ENCODE data around the gene PDP2. TPM values are rescaled to one million over a fixed set of nuclear protein-coding genes. Genes with fewer than 3 reads are reported as not detected.
A peak's percentile ranks its signal among the peaks of the same experiment; 100 is the strongest.

Gene PDP2
- total RNA-seq, 1 experiment from 2014 or later: 44.4 TPM

DNA sequence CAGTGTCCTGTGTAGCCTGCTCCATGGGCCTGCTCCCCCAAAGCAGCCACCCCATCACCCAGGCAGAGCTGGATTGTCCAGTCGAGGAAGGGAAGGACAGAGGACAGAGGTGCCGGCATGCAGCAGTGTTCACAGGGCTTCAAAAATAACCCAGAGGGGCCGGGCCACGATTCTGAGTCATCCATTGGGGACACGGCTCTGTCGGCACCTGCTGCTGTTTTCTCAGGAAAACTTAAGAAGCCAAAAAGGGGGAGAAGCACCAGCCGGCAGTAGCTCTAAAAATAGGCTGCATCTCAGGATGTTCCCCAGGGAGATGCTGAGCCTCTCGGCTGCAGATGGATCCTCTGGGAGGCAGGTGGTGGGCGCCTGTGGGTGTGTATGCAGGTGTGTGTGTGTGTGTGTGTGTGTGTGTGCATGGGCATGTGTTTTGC lies 34.5 kb upstream of the PDP2 start:
- TF ChIP-seq, protein P1, sequence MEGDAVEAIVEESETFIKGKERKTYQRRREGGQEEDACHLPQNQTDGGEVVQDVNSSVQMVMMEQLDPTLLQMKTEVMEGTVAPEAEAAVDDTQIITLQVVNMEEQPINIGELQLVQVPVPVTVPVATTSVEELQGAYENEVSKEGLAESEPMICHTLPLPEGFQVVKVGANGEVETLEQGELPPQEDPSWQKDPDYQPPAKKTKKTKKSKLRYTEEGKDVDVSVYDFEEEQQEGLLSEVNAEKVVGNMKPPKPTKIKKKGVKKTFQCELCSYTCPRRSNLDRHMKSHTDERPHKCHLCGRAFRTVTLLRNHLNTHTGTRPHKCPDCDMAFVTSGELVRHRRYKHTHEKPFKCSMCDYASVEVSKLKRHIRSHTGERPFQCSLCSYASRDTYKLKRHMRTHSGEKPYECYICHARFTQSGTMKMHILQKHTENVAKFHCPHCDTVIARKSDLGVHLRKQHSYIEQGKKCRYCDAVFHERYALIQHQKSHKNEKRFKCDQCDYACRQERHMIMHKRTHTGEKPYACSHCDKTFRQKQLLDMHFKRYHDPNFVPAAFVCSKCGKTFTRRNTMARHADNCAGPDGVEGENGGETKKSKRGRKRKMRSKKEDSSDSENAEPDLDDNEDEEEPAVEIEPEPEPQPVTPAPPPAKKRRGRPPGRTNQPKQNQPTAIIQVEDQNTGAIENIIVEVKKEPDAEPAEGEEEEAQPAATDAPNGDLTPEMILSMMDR (IDR thresholded peaks at IDR 0.05; ENCODE audit: insufficient read depth in 1 of 2, low read depth in 1 of 2, low read length in 1 of 2, severe bottlenecking in 1 of 2, unreplicated experiment in 1 of 2): no peak
- Mint-ChIP-seq H3K27ac (ENCODE audit: unreplicated experiment) (no peak overlapping the region), H3K27me3 (ENCODE audit: insufficient read depth, unreplicated experiment) (peaks cover 13% of the 10 kb centered on the region), H3K4me1 (ENCODE audit: low read depth, unreplicated experiment) (peaks cover 21% of the 10 kb centered on the region), H3K4me3 (ENCODE audit: unreplicated experiment) (no peak overlapping the region), H3K9me3 (ENCODE audit: unreplicated experiment) (no peaks in the 10 kb centered on the region), H3K36me3 (ENCODE audit: insufficient read depth, unreplicated experiment) (no peaks in the 10 kb centered on the region)
- Histone ChIP-seq H3K9me3 (no peaks in the 10 kb centered on the region), H3K36me3 (ENCODE audit: control insufficient read depth, insufficient read depth, low read length) (no peaks in the 10 kb centered on the region), H3K27me3 (replicated peaks; ENCODE audit: control insufficient read depth, insufficient read depth, low read length) (no peaks in the 10 kb centered on the region; the same call in 1 of the 2 replicates), H3K4me1 (peaks cover 23% of the 10 kb centered on the region), H3K4me3 (ENCODE audit: low read depth, low read length) (no peak overlapping the region)
- CTCF ChIA-PET: interaction anchor here (1.9 to 5.3 kb wide), 2 partner anchors 15 to 27 kb away, joined by 9 to 45 read pairs; partner anchors contain the start of gene NAE1
- DNase-seq: peak in 1 of 2 experiments; percentile 24
- POLR2A ChIA-PET: no interaction called here
- intact Hi-C loops (cut with micrococcal nuclease; ENCODE audit: unreplicated experiment): no loop called here
- no TSS peak for BruUV-seq (replicated peaks)

DNA sequence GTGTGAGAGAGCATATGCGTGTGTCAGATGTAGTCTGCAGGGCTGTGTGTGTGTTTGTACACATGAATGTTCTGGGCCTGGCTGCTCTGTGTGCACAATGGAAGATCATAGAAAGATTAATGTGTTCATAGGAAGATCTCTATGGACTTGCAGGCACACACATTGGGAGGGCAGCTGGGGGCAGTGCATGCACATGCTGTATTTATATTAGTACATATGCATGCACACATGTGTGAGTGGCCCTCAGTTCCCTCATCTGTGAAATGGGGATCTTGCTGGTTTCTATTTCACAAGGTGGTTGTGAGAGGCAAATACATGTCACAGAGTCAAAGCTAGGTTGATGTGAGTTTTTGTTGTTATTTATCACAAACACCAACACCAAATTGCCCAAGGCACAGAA lies 34.0 kb upstream of the PDP2 start:
- intact Hi-C loops (cut with micrococcal nuclease; ENCODE audit: unreplicated experiment): no loop called here
- Histone ChIP-seq H3K9me3 (no peaks in the 10 kb centered on the region), H3K4me3 (ENCODE audit: low read depth, low read length) (no peak overlapping the region), H3K27me3 (replicated peaks; ENCODE audit: control insufficient read depth, insufficient read depth, low read length) (no peaks in the 10 kb centered on the region; the same call in 1 of the 2 replicates), H3K36me3 (ENCODE audit: control insufficient read depth, insufficient read depth, low read length) (no peaks in the 10 kb centered on the region), H3K4me1 (peaks cover 23% of the 10 kb centered on the region)
- Mint-ChIP-seq H3K4me1 (ENCODE audit: low read depth, unreplicated experiment) (peaks cover 21% of the 10 kb centered on the region), H3K27ac (ENCODE audit: unreplicated experiment) (no peak overlapping the region), H3K36me3 (ENCODE audit: insufficient read depth, unreplicated experiment) (peaks cover under 1% of the 10 kb centered on the region), H3K27me3 (ENCODE audit: insufficient read depth, unreplicated experiment) (peaks cover 13% of the 10 kb centered on the region), H3K4me3 (ENCODE audit: unreplicated experiment) (no peak overlapping the region), H3K9me3 (ENCODE audit: unreplicated experiment) (no peaks in the 10 kb centered on the region)
- CTCF ChIA-PET: interaction anchor here (1.9 to 5.3 kb wide), 2 partner anchors 15 to 27 kb away, joined by 9 to 45 read pairs; partner anchors contain the start of gene NAE1
- BruUV-seq (replicated peaks): no TSS peak
- no peak for DNase-seq
- TF ChIP-seq, protein P1 (IDR thresholded peaks at IDR 0.05; ENCODE audit: insufficient read depth in 1 of 2, low read depth in 1 of 2, low read length in 1 of 2, severe bottlenecking in 1 of 2, unreplicated experiment in 1 of 2): no peak
- POLR2A ChIA-PET: interaction anchor here (0.6 kb wide), 1 partner anchor 95 kb away, joined by 3 read pairs; the partner anchor contains the start of gene DYNC1LI2

DNA sequence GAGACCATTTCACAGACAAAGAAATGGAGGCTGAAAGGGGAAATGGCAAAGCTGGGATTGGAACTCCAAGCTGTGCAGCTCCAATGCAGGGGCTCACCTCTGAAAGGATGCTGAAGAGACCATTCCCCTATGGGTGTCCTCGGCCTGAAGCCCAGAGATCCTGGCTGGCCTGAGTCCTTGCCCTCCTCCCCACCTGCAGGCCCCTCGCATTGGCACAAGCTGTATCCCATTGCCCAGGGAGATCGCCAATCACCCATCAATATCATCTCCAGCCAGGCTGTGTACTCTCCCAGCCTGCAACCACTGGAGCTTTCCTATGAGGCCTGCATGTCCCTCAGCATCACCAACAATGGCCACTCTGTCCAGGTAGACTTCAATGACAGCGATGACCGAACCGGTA lies 33.5 kb upstream of the PDP2 start:
- Mint-ChIP-seq H3K9me3 (ENCODE audit: unreplicated experiment) (no peaks in the 10 kb centered on the region), H3K4me3 (ENCODE audit: unreplicated experiment) (no peak overlapping the region), H3K27me3 (ENCODE audit: insufficient read depth, unreplicated experiment) (peaks cover 10% of the 10 kb centered on the region), H3K36me3 (ENCODE audit: insufficient read depth, unreplicated experiment) (peaks cover 5% of the 10 kb centered on the region), H3K4me1 (ENCODE audit: low read depth, unreplicated experiment) (peaks cover 21% of the 10 kb centered on the region), H3K27ac (ENCODE audit: unreplicated experiment) (no peak overlapping the region)
- no peak overlapping the region for H3K4me3 ChIP-seq (ENCODE audit: low read depth, low read length)
- no peaks in the 10 kb centered on the region; the same call in 1 of the 2 replicates for H3K27me3 ChIP-seq (replicated peaks; ENCODE audit: control insufficient read depth, insufficient read depth, low read length)
- ChIA-PET POLR2A (interaction anchor here (0.6 kb wide), 1 partner anchor 96 kb away, joined by 3 read pairs; the partner anchor contains the start of gene DYNC1LI2), CTCF (interaction anchor here (1.9 to 5.3 kb wide), 2 partner anchors 16 to 26 kb away, joined by 9 to 45 read pairs; partner anchors contain the start of gene NAE1)
- DNase-seq: no peak
- peaks cover 23% of the 10 kb centered on the region for H3K4me1 ChIP-seq
- no peaks in the 10 kb centered on the region for H3K9me3 ChIP-seq
- TF ChIP-seq, protein P1 (IDR thresholded peaks at IDR 0.05; ENCODE audit: insufficient read depth in 1 of 2, low read depth in 1 of 2, low read length in 1 of 2, severe bottlenecking in 1 of 2, unreplicated experiment in 1 of 2): no peak
- BruUV-seq (replicated peaks): no TSS peak
- H3K36me3 ChIP-seq (ENCODE audit: control insufficient read depth, insufficient read depth, low read length): no peaks in the 10 kb centered on the region
- intact Hi-C loops (cut with micrococcal nuclease; ENCODE audit: unreplicated experiment): no loop called here

Measured in Caco-2 (cell line).